Brain microvascular endothelial cell (primary cell): ENCODE results near the gene CRYBB1.
A peak's percentile ranks its signal among the peaks of the same experiment; 100 is the strongest.

ENCODE experiments used
- DNase-seq: peaks from one replicate; pipeline ENCODE4 v3.0.0-alpha.2; 2020
- H3K27ac ChIP-seq: fragments of 250-450 bp; sonication (Bioruptor Pico); 2 replicates; pipeline ENCODE4 v1.5.1; 2020; ENCODE audit warnings: mild to moderate bottlenecking, moderate library complexity
- H3K27me3 ChIP-seq: fragments of 250-450 bp; sonication (Bioruptor Pico); replicated peaks from 2 replicates; pipeline ENCODE4 v1.5.1; 2020; ENCODE audit warnings: mild to moderate bottlenecking
- H3K36me3 ChIP-seq: fragments of 250-450 bp; sonication (Bioruptor Pico); replicated peaks from 2 replicates; pipeline ENCODE4 v1.5.1; 2020; ENCODE audit warnings: mild to moderate bottlenecking
- H3K4me3 ChIP-seq: 2 replicates; pipeline ENCODE4 v1.5.1; 2011; ENCODE audit warnings: low read depth, mild to moderate bottlenecking, control low read depth, low read length, moderate library complexity
- CTCF ChIP-seq: IDR thresholded peaks from 2 replicates; pipeline ENCODE4 v1.5.1; 2011; ENCODE audit warnings: low read depth, mild to moderate bottlenecking, moderate library complexity, low read length, control low read depth, inconsistent platforms; ENCODE audit errors: missing control alignments
- in situ Hi-C: cut with HindIII; loops from 2 replicates; pipeline ENCODE4 v1.10.0; 2017; ENCODE audit warnings: low sequenced_read_pairs, low pct_ligation_motif_present

CRYBB1 gene

GRCh38 chr22:26585104-26585790 is 32.6 kb downstream of the CRYBB1 start:
- DNase-seq = peak; percentile 74
- Histone ChIP-seq H3K27ac (no peak overlapping the region), H3K4me3 (no peak overlapping the region), H3K36me3 (peaks cover 11% of the 10 kb centered on the region), H3K27me3 (no peaks in the 10 kb centered on the region)
- TF ChIP-seq CTCF = peak; percentile 34
- in situ Hi-C loops = no loop called here

DNA sequence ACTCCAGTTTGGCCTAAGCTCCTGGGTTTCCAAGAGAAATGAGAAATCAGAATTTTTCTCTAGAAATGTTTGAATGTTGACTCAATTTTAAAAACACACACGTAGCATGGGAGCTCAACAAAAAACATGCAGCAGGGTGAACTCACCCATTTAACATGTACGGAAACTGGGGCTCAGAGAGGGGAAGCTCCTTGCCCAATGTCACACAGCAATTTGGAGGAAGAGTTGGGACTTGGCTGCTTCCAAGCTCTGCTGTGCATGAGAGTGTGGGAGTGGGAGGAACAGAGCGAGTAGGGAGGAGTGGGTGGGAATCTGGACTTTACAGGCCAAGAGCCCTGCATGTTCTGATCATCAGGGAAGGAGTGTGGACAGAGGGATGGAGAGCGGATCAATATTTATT is 33.8 kb downstream of the CRYBB1 start:
- TF ChIP-seq CTCF = no peak
- Histone ChIP-seq H3K27me3 (no peaks in the 10 kb centered on the region), H3K27ac (no peak overlapping the region), H3K4me3 (no peak overlapping the region), H3K36me3 (peaks cover 11% of the 10 kb centered on the region)
- no peak for DNase-seq
- in situ Hi-C loops = no loop called here

DNA sequence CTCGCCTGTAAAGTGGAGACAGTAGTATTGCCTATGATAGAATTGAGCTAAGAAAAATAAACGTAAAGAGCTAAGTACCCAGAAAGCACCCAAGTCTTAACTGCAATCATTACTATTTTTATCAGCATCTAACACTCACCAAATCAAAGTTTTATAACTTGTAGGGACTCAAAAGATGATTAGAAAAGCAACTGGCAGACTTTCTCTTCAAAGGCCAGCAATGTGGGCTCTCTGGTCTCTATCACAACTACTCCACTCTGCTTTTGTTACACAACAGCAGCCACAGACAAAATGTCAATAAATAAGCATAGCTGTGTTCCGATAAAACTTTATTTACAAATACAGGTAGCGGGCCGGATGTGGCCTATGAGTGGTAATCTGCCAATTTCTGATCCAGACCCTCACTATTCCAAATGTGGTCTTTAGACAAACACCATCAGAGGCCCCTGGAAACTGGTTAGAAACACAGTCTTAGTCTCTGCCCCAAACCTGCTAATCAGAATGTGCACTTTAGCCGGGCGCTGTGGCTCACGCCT is 36.1 kb downstream of the CRYBB1 start:
- Histone ChIP-seq H3K27ac (no peak overlapping the region), H3K4me3 (no peak overlapping the region), H3K36me3 (peaks cover 11% of the 10 kb centered on the region), H3K27me3 (no peaks in the 10 kb centered on the region)
- no peak for DNase-seq
- in situ Hi-C loops = no loop called here
- no peak for TF ChIP-seq CTCF

DNA sequence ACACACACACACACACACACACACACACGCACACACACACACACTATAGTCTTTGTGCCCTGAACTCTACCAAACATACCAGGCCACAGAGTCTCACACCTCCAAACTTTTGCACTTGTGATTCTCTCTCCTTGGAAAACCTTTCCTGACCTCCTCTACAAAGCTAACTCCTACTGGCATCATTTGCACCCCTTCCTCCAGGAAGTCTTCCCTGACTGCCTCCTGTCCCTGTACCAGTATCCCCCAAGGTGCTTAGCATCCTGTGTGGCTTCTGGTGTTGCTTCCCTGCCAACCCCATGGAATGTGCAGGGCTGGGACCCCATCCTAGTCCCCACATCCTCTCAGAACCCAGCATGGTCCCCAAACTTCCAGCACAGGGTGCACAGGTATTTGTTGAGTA is 36.8 kb downstream of the CRYBB1 start:
- no peak for DNase-seq
- no peak overlapping the region for H3K4me3 ChIP-seq
- peaks cover 11% of the 10 kb centered on the region for H3K36me3 ChIP-seq
- in situ Hi-C loops = no loop called here
- no peak overlapping the region for H3K27ac ChIP-seq
- no peak for TF ChIP-seq CTCF
- no peaks in the 10 kb centered on the region for H3K27me3 ChIP-seq

DNA sequence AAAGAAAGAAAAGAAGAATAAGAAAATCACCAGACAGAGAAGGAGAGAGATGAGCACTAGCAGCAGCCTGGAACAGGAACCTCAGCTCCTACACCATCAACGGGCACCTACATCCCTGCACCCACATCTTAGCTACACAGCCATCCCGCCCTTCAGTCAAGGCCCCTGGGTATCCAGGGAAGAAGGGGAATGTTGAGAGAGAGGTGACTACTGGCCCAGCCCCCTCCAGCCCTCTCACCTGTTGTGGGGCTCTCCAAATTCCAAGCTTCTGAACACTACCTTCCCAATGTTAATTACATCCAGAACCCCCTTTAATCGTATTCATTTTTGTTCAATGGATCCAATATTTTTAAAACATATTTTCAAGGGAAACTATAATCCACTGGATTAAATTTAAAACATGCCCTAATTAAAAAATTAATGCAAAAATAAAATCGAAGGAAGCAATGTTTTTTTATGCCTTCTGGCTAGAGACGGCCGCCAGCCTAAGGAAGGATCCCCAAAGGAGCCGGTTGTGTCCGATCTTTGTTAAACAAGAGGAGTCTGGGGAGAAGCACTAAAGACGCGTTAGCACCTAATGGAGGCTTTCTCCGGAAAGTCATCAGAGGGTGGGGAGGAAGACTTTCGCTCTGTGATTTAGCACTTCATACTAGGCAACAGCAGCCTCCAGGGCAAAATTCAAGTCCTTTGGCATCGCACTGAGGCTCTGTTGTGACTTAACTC is 37.4 kb downstream of the CRYBB1 start:
- no peaks in the 10 kb centered on the region for H3K27me3 ChIP-seq
- H3K27ac ChIP-seq = no peak overlapping the region
- no peak overlapping the region for H3K4me3 ChIP-seq
- in situ Hi-C loops = no loop called here
- TF ChIP-seq CTCF = no peak
- peaks cover 11% of the 10 kb centered on the region for H3K36me3 ChIP-seq
- DNase-seq = no peak
